Activated CD4-positive, alpha-beta T cell treated with anti-CD3 and anti-CD28 coated beads, Interleukin-2, amount 50 U/mL, for 1 hour (primary cell): ENCODE data around the gene COL4A6.
"Not testable (repeated sequence)": the region's sequence is repeated elsewhere in the genome, so short reads cannot be mapped to it uniquely, and the experiment has no call there.

ENCODE experiments used
- DNase-seq: peaks from one replicate; pipeline ENCODE4 v3.0.0-alpha.2; 2020

COL4A6 gene

GRCh38 chrX:108438110-108438623 is at the start of gene COL4A6:
Gene COL4A6, minus strand, starts transcription at chrX:108438422. Its CDS starts 226 bp downstream, at chrX:108438196.
- DNase-seq = no peak

GRCh38 chrX:108485960-108486359 is 47.7 kb upstream of the COL4A6 start:
- DNase-seq = no peak

GRCh38 chrX:108484251-108484650 is 46.0 kb upstream of the COL4A6 start:
- no peak for DNase-seq

- DNase-seq = not testable (repeated sequence)
Measured at GRCh38 chrX:108481528-108481927, 43.3 kb upstream of the COL4A6 start.

GRCh38 chrX:108473979-108474378 is 35.8 kb upstream of the COL4A6 start:
- no peak for DNase-seq

- DNase-seq = no peak
Measured at GRCh38 chrX:108468486-108468885, 30.3 kb upstream of the COL4A6 start.

- no peak for DNase-seq
Measured at GRCh38 chrX:108464604-108465003, 26.4 kb upstream of the COL4A6 start.

- no peak for DNase-seq
Measured at GRCh38 chrX:108456971-108457477, 18.8 kb upstream of the COL4A6 start.

GRCh38 chrX:108453841-108454240 is 15.6 kb upstream of the COL4A6 start:
- no peak for DNase-seq

- no peak for DNase-seq
Measured at GRCh38 chrX:108447303-108447702, 9.1 kb upstream of the COL4A6 start.

- no peak for DNase-seq
Measured at GRCh38 chrX:108442901-108443464, 4.8 kb upstream of the COL4A6 start.

- no peak for DNase-seq
Measured at GRCh38 chrX:108439961-108440696, 1.9 kb upstream of the COL4A6 start.

- DNase-seq = no peak
Measured at GRCh38 chrX:108439426-108439942, 1.3 kb upstream of the COL4A6 start, which contains the start of gene COL4A5. Gene COL4A5, plus strand, starts transcription at chrX:108439838. Its CDS starts 288 bp downstream, at chrX:108440126.

- no peak for DNase-seq
Measured at GRCh38 chrX:108437349-108438109, 693 bp downstream of the COL4A6 start.

GRCh38 chrX:108435261-108435660 is 3.0 kb downstream of the COL4A6 start:
- DNase-seq = no peak

- no peak for DNase-seq
Measured at GRCh38 chrX:108426262-108426661, 12.0 kb downstream of the COL4A6 start.

GRCh38 chrX:108420481-108420880 is 17.7 kb downstream of the COL4A6 start:
- DNase-seq = no peak

GRCh38 chrX:108419401-108419800 is 18.8 kb downstream of the COL4A6 start:
- no peak for DNase-seq

GRCh38 chrX:108417257-108417656 is 21.0 kb downstream of the COL4A6 start:
- no peak for DNase-seq

- DNase-seq = no peak
Measured at GRCh38 chrX:108415891-108416290, 22.3 kb downstream of the COL4A6 start.

GRCh38 chrX:108415146-108415545 is 23.1 kb downstream of the COL4A6 start:
- DNase-seq = no peak

- DNase-seq = no peak
Measured at GRCh38 chrX:108412783-108413182, 25.4 kb downstream of the COL4A6 start.
